ENCODE data around the gene LPCAT1. TPM values are rescaled to one million over a fixed set of nuclear protein-coding genes. Genes with fewer than 3 reads are reported as not detected.

Gene LPCAT1
- total and polyA plus RNA-seq, 2 experiments from 2014 or later: 78.0 to 255 TPM

- TF ChIP-seq EZH2 (IDR thresholded peaks at IDR 0.05; ENCODE audit: low read depth, unreplicated experiment) (no peak), EZH2phosphoT487 (IDR thresholded peaks at IDR 0.05; ENCODE audit: unreplicated experiment) (no peak), NANOG (IDR thresholded peaks at IDR 0.05; ENCODE audit: borderline replicate concordance) (no peak), JUNB (IDR thresholded peaks at IDR 0.05; ENCODE audit: unreplicated experiment) (no peak), CREB1 (CRISPR knock-in tag; IDR thresholded peaks at IDR 0.05; ENCODE audit: low read depth) (no peak), ZNF114 (CRISPR knock-in tag; IDR thresholded peaks at IDR 0.05) (no peak), ETS1 (IDR thresholded peaks at IDR 0.05) (no peak)
- TF ChIP-seq, protein P1, sequence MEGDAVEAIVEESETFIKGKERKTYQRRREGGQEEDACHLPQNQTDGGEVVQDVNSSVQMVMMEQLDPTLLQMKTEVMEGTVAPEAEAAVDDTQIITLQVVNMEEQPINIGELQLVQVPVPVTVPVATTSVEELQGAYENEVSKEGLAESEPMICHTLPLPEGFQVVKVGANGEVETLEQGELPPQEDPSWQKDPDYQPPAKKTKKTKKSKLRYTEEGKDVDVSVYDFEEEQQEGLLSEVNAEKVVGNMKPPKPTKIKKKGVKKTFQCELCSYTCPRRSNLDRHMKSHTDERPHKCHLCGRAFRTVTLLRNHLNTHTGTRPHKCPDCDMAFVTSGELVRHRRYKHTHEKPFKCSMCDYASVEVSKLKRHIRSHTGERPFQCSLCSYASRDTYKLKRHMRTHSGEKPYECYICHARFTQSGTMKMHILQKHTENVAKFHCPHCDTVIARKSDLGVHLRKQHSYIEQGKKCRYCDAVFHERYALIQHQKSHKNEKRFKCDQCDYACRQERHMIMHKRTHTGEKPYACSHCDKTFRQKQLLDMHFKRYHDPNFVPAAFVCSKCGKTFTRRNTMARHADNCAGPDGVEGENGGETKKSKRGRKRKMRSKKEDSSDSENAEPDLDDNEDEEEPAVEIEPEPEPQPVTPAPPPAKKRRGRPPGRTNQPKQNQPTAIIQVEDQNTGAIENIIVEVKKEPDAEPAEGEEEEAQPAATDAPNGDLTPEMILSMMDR (conservative IDR thresholded peaks at IDR 0.05; ENCODE audit: low read depth in 2 of 2): no peak
Measured at GRCh38 chr5:1536871-1537602, 13.3 kb upstream of the LPCAT1 start (continued).

DNA sequence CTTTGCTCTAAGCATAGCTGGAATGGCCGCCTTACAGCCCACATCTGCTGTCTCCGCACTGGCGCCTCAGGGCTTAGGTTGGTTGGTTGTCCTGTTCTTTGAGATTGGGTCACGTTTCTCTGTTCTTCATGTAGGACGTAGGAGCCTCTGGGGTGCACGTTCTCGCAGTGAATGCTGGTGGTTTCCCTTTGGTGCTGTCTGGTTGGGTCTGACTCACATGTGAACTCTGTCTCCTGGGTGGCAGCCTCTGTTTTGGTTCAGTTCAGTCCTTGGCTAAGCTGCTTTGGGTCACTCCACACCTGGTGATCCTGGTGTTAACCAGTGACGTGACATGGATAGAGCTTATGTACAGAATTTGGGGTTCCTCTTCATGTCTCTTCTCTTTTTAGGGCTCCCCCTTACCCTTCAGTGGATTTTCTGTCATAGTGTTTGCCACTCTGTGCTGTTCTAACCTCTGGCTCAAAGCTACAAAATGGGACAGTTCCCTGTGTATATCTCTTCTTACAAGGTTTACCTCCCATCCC lies 12.6 kb upstream of the LPCAT1 start:
- H3K4me2 ChIP-seq: no peak overlapping the region
- DNase-seq (ENCODE audit: low spot score): no peak

More for the DNA sequence above, 12.6 kb upstream of the LPCAT1 start:
- H3K27ac ChIP-seq (ENCODE audit: low read depth): no peak overlapping the region
- Mint-ChIP-seq H3K36me3 (ENCODE audit: low read depth) (peaks cover 4% of the 10 kb centered on the region; the same call in 2 of the 3 replicates), H3K9me3 (peaks cover 14% of the 10 kb centered on the region), H3K27me3 (ENCODE audit: insufficient read depth, low read depth, poor library complexity) (peaks cover 8% of the 10 kb centered on the region), H3K4me3 (no peak overlapping the region), H3K4me1 (no peaks in the 10 kb centered on the region), H3K27ac (no peak overlapping the region)
- H3K36me3 ChIP-seq (ENCODE audit: insufficient read depth): no peaks in the 10 kb centered on the region
- H3K9me2 ChIP-seq (ENCODE audit: insufficient read depth): no peaks in the 10 kb centered on the region
- no peaks in the 10 kb centered on the region for H3K79me2 ChIP-seq (replicated peaks; ENCODE audit: insufficient read depth)
- no peaks in the 10 kb centered on the region for H4K20me1 ChIP-seq (replicated peaks; ENCODE audit: insufficient read depth)
- H3K4me1 ChIP-seq (ENCODE audit: insufficient read depth): no peaks in the 10 kb centered on the region
- H3K4me3 ChIP-seq: no peak overlapping the region
- no peak for ATAC-seq
- H2AFZ ChIP-seq: no peak overlapping the region
- no peaks in the 10 kb centered on the region for H3K27me3 ChIP-seq (ENCODE audit: insufficient read depth)
- H3F3A ChIP-seq (replicated peaks; ENCODE audit: low read depth): no peaks in the 10 kb centered on the region
- TF ChIP-seq ETS1 (IDR thresholded peaks at IDR 0.05) (no peak), ZNF462 (CRISPR knock-in tag; IDR thresholded peaks at IDR 0.05) (no peak)

All from GM23338 (cell line).